Tibial nerve (tissue), 4 donors: ENCODE results near the gene BCAR3.
A peak's percentile ranks its signal among the peaks of the same experiment; 100 is the strongest.

Source experiments
- EP300 ChIP-seq, 2 donors: sonication (generic); formaldehyde crosslinking; IDR thresholded peaks; one replicate each; pipeline ENCODE4 v1.6.1; 2017; ENCODE audit warnings: antibody characterized with exemption in 2 of 2, mild to moderate bottlenecking in 1 of 2
- POLR2A ChIP-seq, 2 donors: fragments of 450-650 bp; IDR thresholded peaks; one replicate each; pipeline ENCODE4 v1.6.1; 2017; ENCODE audit warnings: antibody characterized with exemption in 2 of 2, mild to moderate bottlenecking in 2 of 2, moderate library complexity in 2 of 2
- TF ChIP-seq, protein P1 (sequence below), 5 experiments: fragments of 200-600 bp in 3 of 5; fragments of 450-650 bp in 2 of 5; sonication (generic) in 3 of 5; IDR thresholded peaks; one replicate each; pipeline ENCODE4 v1.5.1; 2016 to 2019; ENCODE audit warnings: antibody characterized with exemption in 5 of 5, mild to moderate bottlenecking in 3 of 5, moderate library complexity in 2 of 5

DNA sequence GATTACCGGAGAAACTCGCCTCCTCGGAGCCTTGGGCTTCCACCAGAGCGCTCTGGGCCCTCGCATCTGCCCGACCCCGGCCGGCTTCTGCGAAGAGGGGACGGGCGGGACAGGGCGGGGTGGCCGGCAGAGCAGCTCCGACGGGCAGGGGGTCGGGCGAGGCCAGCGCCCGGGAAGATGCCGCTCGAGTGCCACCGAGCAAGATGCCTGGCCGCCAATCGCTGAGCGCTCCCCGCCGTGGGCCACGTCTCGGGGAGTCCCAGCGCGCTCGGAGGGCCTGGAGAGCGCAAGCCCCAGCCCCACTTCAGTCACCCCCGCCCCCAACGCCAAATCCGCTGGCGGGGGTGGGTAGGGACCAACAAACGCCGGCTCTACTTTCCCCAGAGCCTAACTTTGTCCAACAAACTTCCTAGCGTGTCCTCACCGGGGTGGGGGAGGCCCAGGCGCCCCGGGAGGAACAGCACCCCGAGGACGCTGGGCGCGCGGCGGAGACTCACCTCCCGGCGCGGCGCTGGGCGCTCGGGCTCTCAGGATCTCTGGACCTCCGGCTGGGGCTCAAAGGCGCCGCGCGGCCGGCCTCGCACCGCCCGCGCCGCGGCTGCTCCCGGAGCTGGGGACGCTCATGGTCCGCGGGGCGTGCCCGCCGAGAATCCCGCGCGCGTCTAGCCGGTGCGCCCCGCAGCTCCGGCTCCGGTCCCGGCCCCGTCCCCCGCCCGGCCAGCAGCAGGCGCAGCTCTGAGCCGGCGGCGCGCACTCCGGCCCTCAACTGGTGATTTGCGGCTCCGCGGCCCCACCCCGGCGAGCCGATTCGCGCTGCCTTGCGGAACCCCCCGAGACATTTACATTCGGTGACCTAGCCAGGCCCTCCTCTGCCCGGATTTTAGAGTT is at the start of gene BCAR3:
- TF ChIP-seq, protein P1, sequence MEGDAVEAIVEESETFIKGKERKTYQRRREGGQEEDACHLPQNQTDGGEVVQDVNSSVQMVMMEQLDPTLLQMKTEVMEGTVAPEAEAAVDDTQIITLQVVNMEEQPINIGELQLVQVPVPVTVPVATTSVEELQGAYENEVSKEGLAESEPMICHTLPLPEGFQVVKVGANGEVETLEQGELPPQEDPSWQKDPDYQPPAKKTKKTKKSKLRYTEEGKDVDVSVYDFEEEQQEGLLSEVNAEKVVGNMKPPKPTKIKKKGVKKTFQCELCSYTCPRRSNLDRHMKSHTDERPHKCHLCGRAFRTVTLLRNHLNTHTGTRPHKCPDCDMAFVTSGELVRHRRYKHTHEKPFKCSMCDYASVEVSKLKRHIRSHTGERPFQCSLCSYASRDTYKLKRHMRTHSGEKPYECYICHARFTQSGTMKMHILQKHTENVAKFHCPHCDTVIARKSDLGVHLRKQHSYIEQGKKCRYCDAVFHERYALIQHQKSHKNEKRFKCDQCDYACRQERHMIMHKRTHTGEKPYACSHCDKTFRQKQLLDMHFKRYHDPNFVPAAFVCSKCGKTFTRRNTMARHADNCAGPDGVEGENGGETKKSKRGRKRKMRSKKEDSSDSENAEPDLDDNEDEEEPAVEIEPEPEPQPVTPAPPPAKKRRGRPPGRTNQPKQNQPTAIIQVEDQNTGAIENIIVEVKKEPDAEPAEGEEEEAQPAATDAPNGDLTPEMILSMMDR (IDR thresholded peaks at IDR 0.05) = peak; percentile 15 to 63 (median 41)
- TF ChIP-seq EP300 (IDR thresholded peaks at IDR 0.05) (peak in 1 of 2 donors; percentile 68), POLR2A (IDR thresholded peaks at IDR 0.05) (peak; percentile 40 to 68)
